H1 (cell line): ENCODE data around the gene HIPK3.

Source experiments
- BRCA1 ChIP-seq: IDR thresholded peaks from 2 replicates; pipeline ENCODE4 v1.6.1; 2012; ENCODE audit warnings: low read depth, low read length, improper control_type of control experiment
- CTCF ChIP-seq, 3 experiments: IDR thresholded peaks; 1 replicate in 2 of 3; 2 replicates in 1 of 3; pipeline versions ENCODE4 v1.5.1 to v1.6.1; 2011; ENCODE audit warnings: low read length in 3 of 3, mild to moderate bottlenecking in 3 of 3, inconsistent platforms in 2 of 3, low read depth in 1 of 3, moderate library complexity in 1 of 3; ENCODE audit not compliant: insufficient read depth in 1 of 3; ENCODE audit errors: control extremely low read depth in 1 of 3
- EZH2 ChIP-seq: fragments of 200-600 bp; sonication (generic); IDR thresholded peaks from 2 replicates; pipeline ENCODE4 v1.7.1; 2012; ENCODE audit warnings: low read depth, mild to moderate bottlenecking, moderate library complexity, low read length, inconsistent platforms; ENCODE audit not compliant: severe bottlenecking
- JUN ChIP-seq: IDR thresholded peaks from 2 replicates; pipeline ENCODE4 v1.6.1; 2011; ENCODE audit warnings: low read depth, mild to moderate bottlenecking, improper control_type of control experiment, low read length
- POLR2A ChIP-seq, 2 experiments: IDR thresholded peaks; 1 replicate in 1 of 2; 2 replicates in 1 of 2; pipeline ENCODE4 v1.6.1; 2011; ENCODE audit warnings: low read depth in 2 of 2, low read length in 2 of 2, mild to moderate bottlenecking in 2 of 2; ENCODE audit errors: control extremely low read depth in 1 of 2
- POLR2AphosphoS5 ChIP-seq: IDR thresholded peaks from 2 replicates; pipeline ENCODE4 v1.6.1; 2011; ENCODE audit warnings: low read depth, low read length
- RAD21 ChIP-seq, 2 experiments: IDR thresholded peaks in 1 of 2; conservative IDR thresholded peaks in 1 of 2; 2 replicates each; pipeline ENCODE4 v1.6.1; 2011; ENCODE audit warnings: low read depth in 2 of 2, low read length in 2 of 2, improper control_type of control experiment in 1 of 2, inconsistent platforms in 1 of 2, mild to moderate bottlenecking in 1 of 2, moderate library complexity in 1 of 2
- SIX5 ChIP-seq: IDR thresholded peaks from 2 replicates; pipeline ENCODE4 v1.6.1; 2011; ENCODE audit warnings: mild to moderate bottlenecking, low read depth, low read length
- YY1 ChIP-seq: IDR thresholded peaks from 2 replicates; pipeline ENCODE4 v1.6.1; 2011; ENCODE audit warnings: low read depth, mild to moderate bottlenecking, low read length

DNA sequence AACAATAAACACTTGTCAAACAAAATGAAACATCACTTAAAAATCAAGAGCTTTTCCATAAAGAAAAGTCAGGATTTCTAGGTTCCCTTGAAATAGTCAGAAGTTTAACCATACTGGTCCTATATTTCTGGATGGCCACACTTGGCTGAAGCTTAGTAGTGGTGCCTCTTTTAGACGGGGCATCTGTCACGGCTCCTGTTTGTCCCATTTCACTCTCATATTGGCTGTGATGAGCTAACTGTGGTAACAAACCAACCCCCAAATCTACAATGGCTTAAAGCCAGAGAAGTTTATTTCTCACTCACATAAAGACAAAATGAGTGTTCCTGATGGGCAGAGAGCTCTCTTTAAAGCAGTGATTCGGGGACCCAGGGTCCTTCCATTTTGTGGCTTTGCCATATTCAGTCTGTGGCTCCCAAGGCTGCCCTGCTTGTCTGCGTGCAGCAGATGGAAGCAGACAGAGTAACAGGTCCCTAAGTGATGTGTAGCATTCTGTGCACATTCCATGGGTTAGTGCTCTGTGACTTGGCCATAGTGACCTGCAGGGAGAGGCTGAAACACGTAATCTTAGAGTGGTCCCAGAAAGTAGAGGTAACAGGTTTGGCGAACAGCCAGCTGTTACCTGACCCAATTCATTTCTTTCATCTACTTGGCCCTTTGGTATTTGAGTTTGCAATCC lies 137.4 kb downstream of the HIPK3 start:
- TF ChIP-seq RAD21 (IDR thresholded peaks at IDR 0.05 in 1 of 2, conservative IDR thresholded peaks at IDR 0.05 in 1 of 2; ENCODE audit: low read depth in 2 of 2, low read length in 2 of 2) (no peak), JUN (no peak), EZH2 (no peak), YY1 (no peak), CTCF (IDR thresholded peaks at IDR 0.05; ENCODE audit: control extremely low read depth in 1 of 3, insufficient read depth in 1 of 3, low read depth in 1 of 3, low read length in 3 of 3) (no peak), POLR2A (IDR thresholded peaks at IDR 0.05; ENCODE audit: control extremely low read depth in 1 of 2, low read depth in 2 of 2, low read length in 2 of 2) (no peak), POLR2AphosphoS5 (peak; percentile 57; the same call in 1 of the 2 replicates), SIX5 (no peak), BRCA1 (no peak)
